SK-N-SH (cell line): Measurements from ENCODE around the gene BLOC1S1.

ENCODE experiments used
- CTCF ChIP-seq: fragments of 200-600 bp; sonication (generic); IDR thresholded peaks from 2 replicates; pipeline ENCODE4 v1.6.1; 2017; ENCODE audit warnings: antibody characterized with exemption, mild to moderate bottlenecking, moderate library complexity
- ELF1 ChIP-seq: IDR thresholded peaks from 2 replicates; pipeline ENCODE4 v1.4.0; 2012
- EZH2phosphoT487 ChIP-seq: fragments of 200-600 bp; sonication (generic); IDR thresholded peaks from 2 replicates; pipeline ENCODE4 v1.6.1; 2017; ENCODE audit warnings: low read depth, mixed run types, mild to moderate bottlenecking, antibody characterized with exemption, moderate library complexity, borderline replicate concordance
- IRF3 ChIP-seq: fragments of 150-350 bp; IDR thresholded peaks from 2 replicates; pipeline ENCODE4 v1.6.1; 2016; ENCODE audit warnings: mild to moderate bottlenecking, low read depth, low read length
- JUND ChIP-seq: IDR thresholded peaks from 2 replicates; pipeline ENCODE4 v1.4.0; 2012
- POLR2AphosphoS5 ChIP-seq: IDR thresholded peaks from 2 replicates; pipeline ENCODE4 v1.6.1; 2012; ENCODE audit warnings: low read depth, low read length
- RAD21 ChIP-seq: IDR thresholded peaks from 2 replicates; pipeline ENCODE4 v1.6.1; 2012; ENCODE audit warnings: mild to moderate bottlenecking, low read length
- SIN3A ChIP-seq: IDR thresholded peaks from 2 replicates; pipeline ENCODE4 v1.6.1; 2012; ENCODE audit warnings: low read depth, mild to moderate bottlenecking, low read length, moderate library complexity, borderline replicate concordance
- SMC3 ChIP-seq: IDR thresholded peaks from 2 replicates; pipeline ENCODE4 v1.6.1; 2012; ENCODE audit warnings: low read depth, low read length, improper control_type of control experiment
- TAF1 ChIP-seq: IDR thresholded peaks from 2 replicates; pipeline ENCODE4 v1.6.1; 2012; ENCODE audit warnings: low read depth, mild to moderate bottlenecking, low read length, moderate library complexity, borderline replicate concordance
- TEAD4 ChIP-seq: IDR thresholded peaks from 2 replicates; pipeline ENCODE4 v1.4.0; 2012; ENCODE audit warnings: mild to moderate bottlenecking, borderline replicate concordance; ENCODE audit not compliant: insufficient read depth
- USF2 ChIP-seq: fragments of 150-350 bp; IDR thresholded peaks from 2 replicates; pipeline ENCODE4 v1.6.1; 2017; ENCODE audit warnings: antibody characterized with exemption, low read length, low read depth, borderline replicate concordance

- TF ChIP-seq CTCF (no peak), RAD21 (no peak), USF2 (no peak), SIN3A (no peak), POLR2AphosphoS5 (no peak), TEAD4 (no peak), EZH2phosphoT487 (no peak), JUND (no peak), TAF1 (no peak), IRF3 (no peak), ELF1 (no peak), SMC3 (no peak)
These were observed 12.6 kb upstream of the BLOC1S1 start for GRCh38 chr12:55703288-55703687.
